SK-N-MC (cell line): Measurements from ENCODE around the gene CDC14A.

ENCODE experiments used
- EZH2 ChIP-seq: fragments of 200-600 bp; sonication (generic); IDR thresholded peaks from one replicate; pipeline ENCODE4 v1.6.1; 2017; ENCODE audit warnings: antibody characterized with exemption
- POLR2AphosphoS5 ChIP-seq: IDR thresholded peaks from 2 replicates; pipeline ENCODE4 v1.6.1; 2012; ENCODE audit warnings: mild to moderate bottlenecking, low read depth, low read length, borderline replicate concordance

DNA sequence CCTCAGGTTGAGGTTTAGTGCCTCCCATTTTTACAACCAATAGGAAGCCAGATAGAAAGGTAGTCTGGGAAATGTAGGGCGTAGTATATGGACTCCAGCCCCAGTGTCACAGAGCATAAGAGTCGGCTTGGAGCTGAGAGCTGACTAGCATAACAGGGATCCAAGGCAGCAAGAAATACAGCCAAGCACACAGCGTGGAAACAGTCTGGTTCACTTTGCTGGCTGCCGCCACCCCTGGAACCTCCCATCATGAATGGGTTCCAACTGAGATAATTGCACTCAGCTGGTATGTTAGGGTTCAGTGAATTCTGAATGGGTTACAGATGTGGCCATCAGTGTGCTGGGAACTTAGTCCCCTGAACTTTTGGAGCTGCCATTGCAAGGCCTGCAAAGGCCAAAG is 108.9 kb downstream of the CDC14A start:
- TF ChIP-seq POLR2AphosphoS5 (no peak), EZH2 (no peak)
